ENCODE results near the gene SEC24A.
"Not testable (repeated sequence)": the region's sequence is repeated elsewhere in the genome, so short reads cannot be mapped to it uniquely, and the experiment has no call there.

Gene SEC24A

DNA sequence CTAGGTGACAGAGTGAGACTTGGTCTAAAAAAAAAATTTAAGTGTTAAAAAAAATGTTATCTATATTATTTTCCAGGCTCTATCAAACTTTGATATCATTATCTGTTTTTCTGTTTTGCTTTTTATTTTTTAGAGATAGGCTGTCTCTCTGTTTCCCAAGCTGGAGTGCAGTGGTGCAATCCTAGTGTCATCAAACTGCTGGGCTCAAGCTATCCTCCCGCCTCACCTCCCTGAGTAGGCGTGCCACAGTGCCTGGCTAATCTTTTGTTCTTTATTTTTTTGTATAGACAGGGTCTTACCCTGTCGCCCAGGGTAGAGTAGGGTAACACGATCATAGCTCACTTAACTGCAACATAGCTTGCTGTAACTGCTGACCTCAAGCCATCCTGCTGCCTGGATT, 14.4 kb downstream of the SEC24A start:
- H3K27me3 ChIP-seq (replicated peaks in 2 of 5; ENCODE audit: control insufficient read depth in 4 of 5, insufficient read depth in 5 of 5, low read length in 4 of 5): no peaks in the 10 kb centered on the region
- ChIA-PET POLR2A (no interaction called here), CTCF (no interaction called here)
- no peak for DNase-seq
- no peak overlapping the region for H3K4me3 ChIP-seq (ENCODE audit: control insufficient read depth in 1 of 7, extremely low read depth in 1 of 7, insufficient read depth in 4 of 7, low read depth in 2 of 7, low read length in 6 of 7)
- H3K27ac ChIP-seq (ENCODE audit: insufficient read depth in 1 of 2, low read depth in 1 of 2, low read length in 2 of 2, poor library complexity in 1 of 2, severe bottlenecking in 2 of 2): no peak overlapping the region
- peaks cover 10 to 22% (median 13%) of the 10 kb centered on the region in 4 experiments for H3K36me3 ChIP-seq (ENCODE audit: control insufficient read depth in 4 of 4, insufficient read depth in 4 of 4, low read length in 3 of 4)
- H3K9me3 ChIP-seq (ENCODE audit: control extremely low read depth in 1 of 5, control insufficient read depth in 4 of 5, insufficient read depth in 2 of 5, low read depth in 1 of 5, low read length in 4 of 5): no peaks in the 10 kb centered on the region
- 94% methylated on average over 2 of the region's 4 CpGs for WGBS (ENCODE audit: insufficient coverage)
- H3K4me1 ChIP-seq (ENCODE audit: control extremely low read depth in 1 of 4, control insufficient read depth in 4 of 4, insufficient read depth in 4 of 4, low read length in 3 of 4): no peaks in the 10 kb centered on the region

DNA sequence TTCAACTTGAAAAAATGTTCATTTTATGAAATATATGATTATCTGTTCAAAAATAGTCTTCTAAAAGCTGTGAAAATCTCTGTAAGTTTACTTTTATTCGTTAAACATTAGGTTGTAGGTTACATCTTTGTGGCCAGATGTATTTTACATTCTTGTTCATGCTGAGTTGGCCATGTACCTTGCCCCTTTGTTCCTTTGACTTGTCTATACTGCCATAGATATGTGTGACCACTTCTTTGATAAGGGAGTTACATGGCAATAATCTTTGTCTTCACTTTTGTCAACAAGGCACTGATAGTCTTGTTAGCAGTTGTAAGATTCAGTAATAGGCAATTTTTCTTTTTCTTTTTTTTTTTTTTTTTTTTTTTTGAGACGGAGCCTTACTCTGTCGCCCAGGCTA, 15.9 kb downstream of the SEC24A start:
- no peak overlapping the region for H3K4me3 ChIP-seq (ENCODE audit: control insufficient read depth in 1 of 7, extremely low read depth in 1 of 7, insufficient read depth in 4 of 7, low read depth in 2 of 7, low read length in 6 of 7)
- DNase-seq: no peak
- H3K4me1 ChIP-seq (ENCODE audit: control extremely low read depth in 1 of 4, control insufficient read depth in 4 of 4, insufficient read depth in 4 of 4, low read length in 3 of 4): no peaks in the 10 kb centered on the region
- no peak overlapping the region for H3K27ac ChIP-seq (ENCODE audit: insufficient read depth in 1 of 2, low read depth in 1 of 2, low read length in 2 of 2, poor library complexity in 1 of 2, severe bottlenecking in 2 of 2)
- H3K36me3 ChIP-seq (ENCODE audit: control insufficient read depth in 4 of 4, insufficient read depth in 4 of 4, low read length in 3 of 4): peaks cover 10 to 22% (median 13%) of the 10 kb centered on the region in 4 experiments
- H3K27me3 ChIP-seq (replicated peaks in 2 of 5; ENCODE audit: control insufficient read depth in 4 of 5, insufficient read depth in 5 of 5, low read length in 4 of 5): no peaks in the 10 kb centered on the region
- WGBS (ENCODE audit: insufficient coverage): no CpG with 5 or more reads among the region's 3 CpGs
- ChIA-PET CTCF (no interaction called here), POLR2A (no interaction called here)
- no peaks in the 10 kb centered on the region for H3K9me3 ChIP-seq (ENCODE audit: control extremely low read depth in 1 of 5, control insufficient read depth in 4 of 5, insufficient read depth in 2 of 5, low read depth in 1 of 5, low read length in 4 of 5)

DNA sequence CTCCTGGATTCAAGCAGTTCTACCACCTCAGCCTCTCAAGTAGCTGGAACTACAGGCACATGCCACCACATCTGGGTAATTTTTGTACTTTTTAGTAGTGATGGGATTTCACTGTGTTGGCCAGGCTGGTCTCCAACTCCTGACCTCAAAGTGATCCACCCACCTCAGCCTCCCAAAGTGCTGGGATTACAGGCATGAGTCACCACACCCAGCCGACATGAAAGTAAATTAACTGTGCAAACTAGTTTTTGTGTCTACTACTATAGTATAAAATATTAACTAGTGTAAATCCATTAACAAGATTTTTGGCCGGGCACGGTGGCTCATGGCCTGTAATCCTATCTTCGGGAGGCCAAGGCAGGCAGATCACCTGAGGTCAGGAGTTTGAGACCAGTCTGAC, 25.0 kb downstream of the SEC24A start:
- WGBS (ENCODE audit: insufficient coverage): no CpG with 5 or more reads among the region's 4 CpGs
- CTCF ChIA-PET: not testable (repeated sequence)
- peaks cover 3 to 38% (median 27%) of the 10 kb centered on the region in 4 experiments for H3K36me3 ChIP-seq (ENCODE audit: control insufficient read depth in 4 of 4, insufficient read depth in 4 of 4, low read length in 3 of 4)

DNA sequence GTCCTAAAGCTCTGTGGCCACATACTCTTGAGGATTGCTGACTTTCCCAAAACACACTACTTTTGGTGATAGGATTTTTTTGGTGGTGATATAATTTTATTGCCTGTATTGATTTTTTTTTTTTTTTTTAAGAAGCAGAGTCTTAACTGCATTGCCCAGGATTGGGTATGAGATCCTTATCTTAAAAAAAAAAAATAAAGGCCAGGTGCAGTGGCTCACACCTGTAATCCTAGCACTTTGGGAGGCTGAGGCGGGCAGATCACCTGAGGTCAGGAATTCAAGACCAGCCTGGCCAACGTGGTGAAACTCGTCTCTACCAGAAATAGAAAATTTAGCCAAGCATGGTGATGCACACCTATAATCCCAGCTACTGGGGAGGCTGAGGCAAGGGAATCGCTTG, 28.8 kb downstream of the SEC24A start:
- DNase-seq; H3K4me3 ChIP-seq (ENCODE audit: control insufficient read depth in 1 of 7, extremely low read depth in 1 of 7, insufficient read depth in 4 of 7, low read depth in 2 of 7, low read length in 6 of 7); H3K27ac ChIP-seq (ENCODE audit: insufficient read depth in 1 of 2, low read depth in 1 of 2, low read length in 2 of 2, poor library complexity in 1 of 2, severe bottlenecking in 2 of 2); H3K4me1 ChIP-seq (ENCODE audit: control extremely low read depth in 1 of 4, control insufficient read depth in 4 of 4, insufficient read depth in 4 of 4, low read length in 3 of 4); POLR2A ChIA-PET; H3K27me3 ChIP-seq (replicated peaks in 2 of 5; ENCODE audit: control insufficient read depth in 4 of 5, insufficient read depth in 5 of 5, low read length in 4 of 5); H3K9me3 ChIP-seq (ENCODE audit: control extremely low read depth in 1 of 5, control insufficient read depth in 4 of 5, insufficient read depth in 2 of 5, low read depth in 1 of 5, low read length in 4 of 5): not testable (repeated sequence)
- CTCF ChIA-PET: interaction anchor here (0.7 kb wide), 1 partner anchor 1750 kb away, joined by 3 read pairs; no protein-coding TSS in a partner anchor
- WGBS (ENCODE audit: insufficient coverage): no CpG with 5 or more reads among the region's 4 CpGs
- peaks cover 7 to 51% (median 37%) of the 10 kb centered on the region in 4 experiments for H3K36me3 ChIP-seq (ENCODE audit: control insufficient read depth in 4 of 4, insufficient read depth in 4 of 4, low read length in 3 of 4)

More for the DNA sequence above, 25.0 kb downstream of the SEC24A start:
- H3K27me3 ChIP-seq (replicated peaks in 2 of 5; ENCODE audit: control insufficient read depth in 4 of 5, insufficient read depth in 5 of 5, low read length in 4 of 5); H3K4me1 ChIP-seq (ENCODE audit: control extremely low read depth in 1 of 4, control insufficient read depth in 4 of 4, insufficient read depth in 4 of 4, low read length in 3 of 4); H3K4me3 ChIP-seq (ENCODE audit: control insufficient read depth in 1 of 7, extremely low read depth in 1 of 7, insufficient read depth in 4 of 7, low read depth in 2 of 7, low read length in 6 of 7); DNase-seq; POLR2A ChIA-PET; H3K9me3 ChIP-seq (ENCODE audit: control extremely low read depth in 1 of 5, control insufficient read depth in 4 of 5, insufficient read depth in 2 of 5, low read depth in 1 of 5, low read length in 4 of 5); H3K27ac ChIP-seq (ENCODE audit: insufficient read depth in 1 of 2, low read depth in 1 of 2, low read length in 2 of 2, poor library complexity in 1 of 2, severe bottlenecking in 2 of 2): not testable (repeated sequence)

DNA sequence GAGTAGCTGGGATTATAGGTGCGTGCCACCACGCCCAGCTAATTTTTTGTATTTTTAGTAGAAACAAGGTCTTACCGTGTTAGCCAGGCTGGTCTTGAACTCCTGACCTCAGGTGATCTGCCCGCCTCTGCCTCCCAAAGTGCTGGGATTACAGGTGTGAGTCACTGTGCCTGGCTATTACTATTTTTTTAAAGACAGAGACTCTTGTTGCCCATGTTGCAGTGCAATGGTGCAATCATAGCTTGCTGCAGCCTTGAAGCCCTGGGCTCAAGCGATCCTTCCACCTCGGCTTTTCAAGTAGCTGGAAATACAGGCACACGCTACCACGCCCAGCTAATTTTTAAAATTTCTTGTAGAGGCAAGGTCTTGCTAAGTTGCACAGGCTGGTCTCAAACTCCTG, 41.6 kb downstream of the SEC24A start:
- H3K9me3 ChIP-seq (ENCODE audit: control extremely low read depth in 1 of 5, control insufficient read depth in 4 of 5, insufficient read depth in 2 of 5, low read depth in 1 of 5, low read length in 4 of 5); H3K4me3 ChIP-seq (ENCODE audit: control insufficient read depth in 1 of 7, extremely low read depth in 1 of 7, insufficient read depth in 4 of 7, low read depth in 2 of 7, low read length in 6 of 7); H3K4me1 ChIP-seq (ENCODE audit: control extremely low read depth in 1 of 4, control insufficient read depth in 4 of 4, insufficient read depth in 4 of 4, low read length in 3 of 4); H3K27ac ChIP-seq (ENCODE audit: insufficient read depth in 1 of 2, low read depth in 1 of 2, low read length in 2 of 2, poor library complexity in 1 of 2, severe bottlenecking in 2 of 2); H3K27me3 ChIP-seq (replicated peaks in 2 of 5; ENCODE audit: control insufficient read depth in 4 of 5, insufficient read depth in 5 of 5, low read length in 4 of 5); DNase-seq: not testable (repeated sequence)
- ChIA-PET POLR2A (interaction anchor here (0.6 kb wide), 1 partner anchor 133 kb away, joined by 3 read pairs; no protein-coding TSS in a partner anchor), CTCF (interaction anchor here (0.6 kb wide), 1 partner anchor 190 kb away, joined by 3 read pairs; no protein-coding TSS in a partner anchor)
- WGBS (ENCODE audit: insufficient coverage): 93% methylated on average over 8 of the region's 8 CpGs
- peaks cover 17 to 53% (median 29%) of the 10 kb centered on the region in 4 experiments for H3K36me3 ChIP-seq (ENCODE audit: control insufficient read depth in 4 of 4, insufficient read depth in 4 of 4, low read length in 3 of 4)

DNA sequence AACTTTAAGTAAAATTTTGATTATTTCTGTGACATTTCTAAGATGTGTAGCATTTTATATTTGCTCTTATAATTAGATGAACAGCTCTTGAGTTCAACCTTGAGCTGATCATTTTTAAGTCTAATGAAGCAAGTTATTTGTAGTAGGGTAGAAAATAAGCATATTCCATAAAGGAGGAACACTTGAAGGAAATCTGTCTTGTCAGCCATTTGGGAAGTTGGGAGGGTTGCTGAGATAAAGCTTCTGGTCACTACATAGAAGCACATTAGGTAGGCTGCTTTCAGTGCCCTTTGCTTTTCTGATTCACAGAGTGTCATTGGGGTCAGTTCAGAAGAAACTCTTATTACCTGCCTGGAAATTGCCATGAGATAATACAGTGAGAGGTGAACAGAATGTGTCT, 44.1 kb downstream of the SEC24A start:
- Histone ChIP-seq H3K9me3 (ENCODE audit: control extremely low read depth in 1 of 5, control insufficient read depth in 4 of 5, insufficient read depth in 2 of 5, low read depth in 1 of 5, low read length in 4 of 5) (no peaks in the 10 kb centered on the region), H3K27me3 (replicated peaks in 2 of 5; ENCODE audit: control insufficient read depth in 4 of 5, insufficient read depth in 5 of 5, low read length in 4 of 5) (no peaks in the 10 kb centered on the region), H3K36me3 (ENCODE audit: control insufficient read depth in 4 of 4, insufficient read depth in 4 of 4, low read length in 3 of 4) (peaks cover 14 to 49% (median 29%) of the 10 kb centered on the region in 4 experiments), H3K27ac (ENCODE audit: insufficient read depth in 1 of 2, low read depth in 1 of 2, low read length in 2 of 2, poor library complexity in 1 of 2, severe bottlenecking in 2 of 2) (no peak overlapping the region), H3K4me1 (ENCODE audit: control extremely low read depth in 1 of 4, control insufficient read depth in 4 of 4, insufficient read depth in 4 of 4, low read length in 3 of 4) (no peaks in the 10 kb centered on the region), H3K4me3 (ENCODE audit: control insufficient read depth in 1 of 7, extremely low read depth in 1 of 7, insufficient read depth in 4 of 7, low read depth in 2 of 7, low read length in 6 of 7) (no peak overlapping the region)
- ChIA-PET CTCF (no interaction called here), POLR2A (no interaction called here)
- DNase-seq: no peak

DNA sequence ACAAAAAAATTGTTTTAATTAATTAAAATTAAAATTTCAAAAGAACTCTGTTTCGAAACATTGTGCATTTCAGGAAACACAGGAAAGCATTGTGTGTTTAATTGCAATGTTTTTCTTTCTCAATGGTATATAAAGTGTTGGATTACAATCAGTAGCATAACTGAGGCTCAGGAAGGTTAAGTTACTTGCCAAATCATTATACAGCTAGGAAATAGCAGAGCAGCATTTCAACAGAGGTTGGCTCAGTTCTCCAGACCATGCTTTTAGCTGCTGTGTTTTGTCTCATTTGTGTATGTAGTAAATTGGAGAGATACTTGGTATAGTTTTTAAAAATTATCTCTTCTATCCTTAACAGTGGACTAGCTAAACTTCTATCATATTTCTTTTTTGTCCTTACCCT, 59.7 kb downstream of the SEC24A start:
- ChIA-PET CTCF (no interaction called here), POLR2A (no interaction called here)
- Histone ChIP-seq H3K27me3 (replicated peaks in 2 of 5; ENCODE audit: control insufficient read depth in 4 of 5, insufficient read depth in 5 of 5, low read length in 4 of 5) (no peaks in the 10 kb centered on the region), H3K36me3 (ENCODE audit: control insufficient read depth in 4 of 4, insufficient read depth in 4 of 4, low read length in 3 of 4) (peaks cover 15 to 45% (median 28%) of the 10 kb centered on the region in 4 experiments), H3K4me3 (ENCODE audit: control insufficient read depth in 1 of 7, extremely low read depth in 1 of 7, insufficient read depth in 4 of 7, low read depth in 2 of 7, low read length in 6 of 7) (no peak overlapping the region), H3K27ac (ENCODE audit: insufficient read depth in 1 of 2, low read depth in 1 of 2, low read length in 2 of 2, poor library complexity in 1 of 2, severe bottlenecking in 2 of 2) (no peak overlapping the region), H3K4me1 (ENCODE audit: control extremely low read depth in 1 of 4, control insufficient read depth in 4 of 4, insufficient read depth in 4 of 4, low read length in 3 of 4) (no peaks in the 10 kb centered on the region), H3K9me3 (ENCODE audit: control extremely low read depth in 1 of 5, control insufficient read depth in 4 of 5, insufficient read depth in 2 of 5, low read depth in 1 of 5, low read length in 4 of 5) (no peaks in the 10 kb centered on the region)
- no peak for DNase-seq
- WGBS (ENCODE audit: insufficient coverage): 100% methylated on average over 1 of the region's 1 CpG
